NCI-H526 treated with DMSO at 0.1 percent for 48 hours (cell line): ENCODE measurements around the gene DISC1.
"Not testable (repeated sequence)": the region's sequence is repeated elsewhere in the genome, so short reads cannot be mapped to it uniquely, and the experiment has no call there.

ENCODE experiments used
- DNase-seq: peaks from one replicate; lab custom pipeline; 2025; lab: John Stamatoyannopoulos, UW

DISC1 gene

DNA sequence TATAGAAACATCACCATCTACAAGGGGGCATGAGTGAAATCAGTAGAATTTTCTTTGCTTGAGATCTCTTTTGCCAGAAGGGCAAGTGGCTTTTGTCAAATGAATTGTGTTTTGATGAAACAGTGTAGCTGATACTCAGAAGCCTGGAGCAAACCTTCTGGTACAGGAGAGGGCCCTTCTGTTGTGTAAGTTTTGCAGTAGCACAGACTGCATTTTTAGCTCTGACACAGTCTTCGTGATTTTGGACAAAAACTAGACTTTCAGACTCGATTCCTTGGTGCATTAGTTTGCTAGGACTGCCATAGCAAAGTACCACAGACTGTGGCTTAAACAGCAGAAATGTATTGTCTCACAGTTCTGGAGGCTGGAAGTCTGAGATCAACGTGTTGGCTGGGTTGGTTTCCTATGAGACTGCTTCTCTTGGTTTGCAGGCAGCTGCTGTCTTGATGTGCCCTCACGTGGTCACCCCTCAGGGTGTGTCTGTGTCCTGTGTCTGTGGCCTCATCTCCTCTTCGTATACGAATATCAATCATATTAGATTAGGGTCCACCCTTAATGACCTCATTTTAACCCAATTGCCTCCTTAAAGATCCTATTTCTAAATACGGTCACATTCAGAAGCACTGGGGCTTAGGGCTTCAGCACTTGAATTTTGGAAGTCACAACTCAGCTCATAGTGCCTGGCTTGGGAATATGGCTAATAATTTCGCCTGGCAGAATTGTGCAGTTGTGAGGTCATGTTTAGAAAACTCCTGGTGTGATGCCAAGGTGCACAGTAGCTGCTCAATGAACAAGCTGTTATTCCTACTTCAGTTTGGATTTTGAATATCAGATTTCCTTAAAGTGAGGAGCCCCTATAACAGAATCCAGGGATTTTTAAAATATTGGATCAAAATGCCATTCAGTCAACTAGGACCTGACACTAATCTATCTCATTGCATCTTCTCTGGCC, 21.2 kb upstream of the DISC1 start:
- no peak for DNase-seq

DNA sequence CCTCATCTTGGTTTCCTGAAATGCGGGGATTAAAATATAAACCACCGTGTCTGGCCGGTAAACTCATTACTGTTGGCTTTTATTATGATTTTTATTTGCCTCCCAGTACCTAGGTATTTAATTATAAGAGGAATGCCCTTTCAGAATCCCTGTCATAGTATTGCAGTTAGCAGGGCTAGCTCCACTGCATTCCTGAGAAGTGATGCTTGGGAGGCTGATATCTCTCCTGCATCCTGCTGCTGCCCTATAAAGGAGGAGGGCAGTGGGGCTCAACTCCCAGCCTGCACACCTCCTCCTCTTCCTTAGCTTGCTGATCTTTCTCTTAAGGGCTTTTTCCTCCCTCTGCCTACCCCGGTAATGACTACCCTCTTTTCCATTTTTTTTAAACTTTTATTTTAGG, 19.9 kb upstream of the DISC1 start:
- DNase-seq: no peak

DNA sequence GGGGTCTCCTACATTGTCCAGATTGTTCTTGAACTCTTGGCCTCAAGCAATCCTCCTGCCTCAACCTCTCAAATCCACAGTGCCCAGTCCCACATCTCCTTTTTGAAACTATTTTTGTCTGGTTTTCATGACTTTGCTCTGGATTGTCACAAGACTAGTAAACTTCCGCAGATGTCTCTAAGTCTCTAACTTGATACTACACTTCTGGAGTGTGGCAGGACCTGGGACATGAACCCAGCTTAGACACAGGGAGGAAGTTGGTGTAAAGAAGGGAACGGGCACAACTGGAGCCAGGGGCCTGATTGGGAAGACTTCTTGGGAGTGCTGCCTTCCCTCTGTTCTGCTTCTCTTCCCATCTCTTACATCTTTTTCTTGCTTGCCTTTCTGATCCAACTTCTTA, 16.2 kb upstream of the DISC1 start:
- no peak for DNase-seq

DNA sequence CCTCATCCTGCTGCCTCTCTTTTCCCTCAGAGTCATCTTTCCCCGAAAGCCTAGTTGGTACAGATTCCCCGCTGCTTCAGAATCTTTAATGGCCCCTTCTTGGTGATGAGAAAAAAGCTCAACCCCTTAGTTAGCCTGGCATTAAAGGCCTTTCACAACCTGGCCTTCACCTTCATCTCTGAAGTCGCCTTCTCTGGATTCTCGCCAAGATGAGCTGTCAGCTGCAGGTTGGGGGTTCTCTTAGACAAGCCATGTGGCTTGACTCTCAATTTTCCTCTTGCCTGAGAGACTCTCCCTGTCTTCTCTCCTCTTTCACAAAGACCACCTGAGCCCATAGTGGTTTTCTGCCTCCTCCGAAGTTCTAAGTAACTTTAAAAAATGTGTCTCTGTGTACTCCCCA, 15.5 kb upstream of the DISC1 start:
- DNase-seq: no peak

DNA sequence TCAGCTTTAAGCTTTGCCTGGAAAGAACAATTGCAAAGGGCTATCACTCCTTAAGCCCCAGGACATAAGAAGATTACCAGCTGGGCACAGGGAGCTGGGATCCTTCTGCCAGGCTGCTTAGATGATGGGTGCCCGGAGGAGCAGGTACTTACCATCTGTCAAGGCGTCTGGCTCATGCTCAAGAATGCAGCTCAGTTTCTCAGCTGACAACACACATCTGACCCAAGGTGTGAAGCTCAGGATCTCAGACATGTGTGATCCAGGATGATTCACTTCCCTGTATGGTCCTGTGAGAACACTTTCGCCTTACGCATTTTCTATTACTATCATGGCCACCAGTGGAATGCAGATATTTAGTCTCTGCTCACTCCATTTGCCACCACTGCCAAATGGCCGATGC, 14.7 kb upstream of the DISC1 start:
- no peak for DNase-seq

DNA sequence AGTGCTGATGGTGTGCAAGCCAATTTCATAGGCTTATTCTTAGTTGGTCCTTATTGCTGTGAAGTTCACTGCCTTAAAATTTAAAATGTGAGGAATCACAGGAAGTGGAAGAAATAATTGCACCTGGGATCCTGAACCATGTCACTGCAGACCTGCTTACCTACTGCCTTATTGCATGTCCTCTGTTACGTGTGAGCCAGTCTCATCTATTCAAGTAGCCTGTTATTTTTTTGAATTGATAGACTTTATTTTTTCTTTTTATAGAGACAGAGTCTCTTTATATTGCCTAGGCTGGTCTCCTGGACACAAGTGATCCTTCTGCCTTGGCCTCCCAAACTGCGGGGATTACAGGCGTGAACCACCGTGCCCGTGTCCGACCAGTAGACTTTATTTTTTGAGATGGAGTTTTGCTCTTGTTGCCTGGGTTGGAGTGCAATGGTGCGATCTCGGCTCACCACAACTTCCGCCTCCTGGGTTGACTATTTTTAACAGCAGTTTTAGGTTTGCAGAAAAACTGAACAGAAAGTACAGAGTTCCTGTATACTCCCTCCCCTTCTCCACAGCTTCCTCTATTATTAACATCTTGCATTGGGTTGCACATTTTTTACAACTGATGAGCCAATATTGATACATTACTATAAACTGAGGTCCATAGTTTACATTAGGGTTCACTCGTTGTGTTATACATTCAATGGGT, 14.0 kb upstream of the DISC1 start:
- no peak for DNase-seq

DNA sequence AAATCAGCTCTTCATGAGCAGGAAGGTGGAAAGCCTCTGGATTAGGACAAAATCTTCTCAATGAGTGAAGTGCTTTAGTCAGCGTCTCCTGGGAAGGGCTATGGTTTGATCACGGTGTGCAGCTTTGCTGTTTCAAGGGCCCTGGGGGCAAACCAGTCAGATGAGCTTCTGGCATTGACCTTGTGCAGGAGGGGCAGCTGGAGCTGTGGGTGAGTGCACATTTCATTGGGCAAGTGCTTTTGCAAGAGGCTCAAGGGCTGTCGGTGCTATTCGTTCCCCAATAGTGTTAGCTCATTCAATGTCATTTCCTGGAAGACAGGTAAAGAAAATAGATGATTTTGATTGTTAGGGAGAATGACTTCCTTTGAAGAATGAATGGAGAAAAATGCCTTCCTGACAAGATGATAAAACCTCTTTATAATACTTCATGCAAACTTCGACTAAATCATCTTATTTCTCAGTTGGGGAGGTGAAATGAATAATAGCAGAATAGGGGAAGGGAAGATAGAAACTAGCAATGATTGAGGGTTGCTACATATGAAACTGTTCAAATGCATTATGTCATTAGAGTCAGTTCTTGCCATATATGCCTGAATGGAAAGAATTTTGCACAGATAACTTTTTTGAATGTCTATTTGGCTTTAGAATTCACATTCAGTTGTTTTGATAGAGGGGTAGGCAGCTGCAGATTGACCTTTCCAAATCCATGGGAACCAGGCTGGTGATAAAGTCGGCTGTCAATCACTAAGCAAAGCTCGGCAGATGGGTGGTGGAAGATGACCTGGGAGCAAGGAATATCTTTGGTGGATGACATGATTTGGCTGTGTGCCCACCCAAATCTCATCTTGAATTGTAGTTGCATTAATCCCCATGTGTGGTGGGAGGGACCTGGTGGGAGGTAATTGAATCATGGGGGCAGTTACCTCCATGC, 12.9 kb upstream of the DISC1 start:
- DNase-seq: no peak

DNA sequence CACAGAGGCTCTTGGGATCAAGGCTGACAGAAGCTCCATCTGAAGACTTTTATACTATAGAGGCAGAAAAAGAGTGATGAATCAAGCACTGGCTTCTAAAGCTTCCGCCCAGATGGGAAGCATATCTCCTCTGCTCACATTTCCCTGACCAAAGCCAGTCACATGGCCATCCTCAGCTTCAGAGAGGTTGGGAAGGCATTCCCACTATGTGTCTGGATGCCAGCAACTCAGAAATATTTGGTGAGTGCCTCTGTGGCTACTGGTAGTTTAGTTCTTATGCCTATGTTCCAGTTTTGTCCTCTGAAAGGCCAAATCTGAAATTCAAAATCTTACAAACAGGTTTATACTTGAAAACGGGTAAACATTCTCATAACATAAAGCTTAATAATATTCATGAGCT, 9.9 kb upstream of the DISC1 start:
- no peak for DNase-seq

DNA sequence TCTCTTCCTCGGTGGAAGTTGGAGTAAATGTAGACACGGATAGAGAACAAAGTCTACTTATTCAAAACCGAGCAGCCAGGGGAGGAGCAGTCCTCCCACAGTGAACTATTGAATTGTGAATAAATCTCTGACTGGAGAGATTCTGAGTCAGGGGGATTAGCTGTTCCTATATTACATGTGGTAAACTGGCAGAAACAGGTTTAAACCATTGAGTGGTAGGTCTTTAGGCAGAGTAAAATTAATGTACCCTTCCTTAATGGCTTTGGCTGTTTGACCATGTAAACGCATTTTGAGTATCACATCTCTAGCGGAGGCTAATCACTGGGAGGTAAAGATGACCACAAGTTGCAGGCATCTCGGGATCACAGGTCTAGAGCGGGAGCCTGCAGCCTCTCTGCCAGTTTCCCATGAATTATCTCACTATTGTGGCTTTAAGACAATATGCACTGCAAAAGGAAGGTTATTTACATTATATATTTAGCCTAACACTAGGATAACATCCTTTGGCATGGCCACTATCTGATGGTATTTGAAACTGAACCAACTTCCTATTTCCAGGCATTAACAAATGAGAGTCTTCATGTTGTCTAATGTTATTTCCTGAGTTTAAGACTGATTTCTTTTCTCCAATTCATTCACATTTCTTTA, 7.9 kb upstream of the DISC1 start:
- DNase-seq: no peak

DNA sequence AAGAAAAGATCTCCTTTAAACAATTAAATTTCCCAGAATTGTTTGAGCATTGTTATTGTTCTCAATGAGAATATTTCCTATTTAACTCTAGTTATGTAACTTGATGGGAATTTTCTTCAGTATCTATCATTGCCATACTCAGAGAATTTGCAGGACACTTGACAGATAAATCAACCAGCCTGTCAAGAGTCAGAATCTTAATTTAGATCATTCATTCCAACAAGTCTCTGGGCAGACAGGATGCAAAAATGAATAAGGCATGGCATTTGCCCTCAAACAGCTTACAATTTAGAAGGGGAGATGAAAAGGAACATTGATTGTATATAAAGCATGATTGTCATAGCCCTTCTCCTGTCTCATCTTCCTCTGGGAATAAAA, 7.3 kb upstream of the DISC1 start:
- DNase-seq: no peak

DNA sequence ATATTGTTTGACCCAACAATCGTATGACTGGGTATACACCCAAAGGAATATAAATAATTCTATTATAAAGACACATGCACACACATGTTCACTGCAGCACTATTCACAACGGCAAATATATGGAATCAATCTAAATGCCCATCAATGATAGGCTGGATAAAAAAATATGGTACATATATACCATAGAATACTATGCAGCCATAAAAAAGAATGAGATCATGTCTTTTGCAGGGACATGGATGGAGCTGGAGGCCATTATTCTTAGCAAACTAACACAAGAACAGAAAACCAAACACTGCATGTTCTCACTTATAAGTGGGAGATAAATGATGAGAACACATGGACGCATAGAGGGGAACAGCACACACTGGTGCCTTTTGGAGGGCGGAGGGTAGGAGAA, 1.5 kb upstream of the DISC1 start:
- not testable (repeated sequence) for DNase-seq

DNA sequence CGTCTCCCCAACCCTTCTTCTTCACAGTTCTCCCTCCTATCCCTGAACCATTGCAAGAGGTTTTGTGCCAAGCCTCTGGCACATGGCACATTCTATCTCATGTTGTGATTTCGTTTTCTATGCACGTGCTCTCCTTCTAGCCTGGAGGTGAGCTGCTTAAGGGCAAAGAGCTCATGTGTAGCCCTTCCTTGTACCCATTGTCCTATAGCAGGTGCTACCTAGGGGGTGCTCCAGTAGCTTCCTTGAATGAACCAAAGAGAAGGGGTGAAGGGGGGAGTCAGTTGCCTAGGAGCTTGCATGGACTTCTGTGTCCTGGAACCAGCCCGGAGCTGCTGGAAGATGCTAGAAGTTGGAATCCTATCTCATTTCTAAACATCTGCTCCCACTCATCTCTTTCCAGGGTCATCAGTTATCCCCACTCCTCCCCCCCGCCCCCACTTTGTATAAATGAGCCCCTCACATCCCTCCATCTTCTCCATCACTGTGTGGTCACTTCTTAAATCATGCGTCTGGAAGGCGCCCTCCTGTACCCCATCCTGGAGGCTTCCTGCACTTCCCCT, 535 bp upstream of the DISC1 start:
- DNase-seq: no peak

DNA sequence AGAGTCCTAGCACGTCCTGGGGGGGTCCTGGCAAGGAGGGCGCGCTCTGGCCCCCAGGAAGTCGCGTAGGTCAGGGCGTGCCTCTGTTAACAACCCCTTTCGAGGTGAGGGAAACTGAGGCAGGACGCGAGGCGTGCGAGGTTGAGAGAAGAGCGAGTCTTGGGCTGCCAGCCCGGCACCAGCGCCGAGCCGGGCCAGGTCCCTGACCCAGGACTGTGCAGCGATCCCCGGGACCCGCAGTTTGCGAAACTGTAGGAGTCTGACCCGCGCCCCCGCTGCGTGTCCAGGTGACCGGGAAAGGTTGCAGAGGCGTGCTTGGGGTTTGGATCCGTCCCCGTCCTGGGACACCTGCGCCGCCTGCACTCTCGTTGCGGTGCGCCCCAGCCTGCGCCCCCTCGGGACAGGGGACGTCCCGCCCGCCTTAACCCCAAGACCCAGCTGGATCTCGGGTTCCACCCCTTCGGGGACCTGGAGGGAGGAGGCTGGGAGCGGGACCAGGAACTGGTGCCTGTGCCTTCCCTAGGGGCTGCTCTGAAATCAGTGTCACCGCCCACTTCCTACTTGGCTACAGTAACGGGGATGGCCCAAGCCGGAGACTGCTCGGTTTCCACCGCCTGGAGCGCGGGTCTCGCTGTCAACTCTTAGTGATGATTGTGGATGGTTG, 493 bp downstream of the DISC1 start:
- no peak for DNase-seq

DNA sequence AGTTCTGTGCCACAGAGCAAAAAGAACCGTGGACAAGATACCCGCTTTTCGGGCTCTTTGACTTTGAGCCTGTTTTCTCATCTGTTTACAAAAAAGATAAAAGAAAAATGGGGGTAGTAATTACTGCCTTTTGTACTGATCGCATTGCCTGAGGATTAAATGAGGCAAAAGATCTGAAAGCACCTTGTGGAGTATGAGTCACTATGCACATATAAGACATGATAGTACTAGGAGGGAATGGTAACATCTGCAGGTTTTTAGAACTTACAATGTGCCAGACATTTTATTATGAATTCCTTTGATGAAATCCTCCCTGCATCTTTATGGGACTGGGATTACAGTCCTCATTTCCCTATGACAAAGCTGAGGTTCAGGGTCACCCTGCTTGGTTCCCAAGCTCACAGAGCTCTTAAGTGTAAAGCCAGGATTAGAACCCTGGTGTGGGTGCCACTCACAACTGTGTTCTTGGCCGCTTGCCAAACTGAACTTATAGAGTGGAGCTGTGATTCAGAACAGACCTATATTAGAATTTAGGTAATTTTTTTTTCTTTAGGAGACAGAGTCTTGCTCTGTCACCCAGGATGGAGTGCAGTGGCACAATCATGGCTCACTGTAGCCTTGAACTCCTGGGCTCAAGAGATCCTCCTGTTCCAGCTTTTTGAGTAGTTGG, 1.8 kb downstream of the DISC1 start:
- DNase-seq: no peak

DNA sequence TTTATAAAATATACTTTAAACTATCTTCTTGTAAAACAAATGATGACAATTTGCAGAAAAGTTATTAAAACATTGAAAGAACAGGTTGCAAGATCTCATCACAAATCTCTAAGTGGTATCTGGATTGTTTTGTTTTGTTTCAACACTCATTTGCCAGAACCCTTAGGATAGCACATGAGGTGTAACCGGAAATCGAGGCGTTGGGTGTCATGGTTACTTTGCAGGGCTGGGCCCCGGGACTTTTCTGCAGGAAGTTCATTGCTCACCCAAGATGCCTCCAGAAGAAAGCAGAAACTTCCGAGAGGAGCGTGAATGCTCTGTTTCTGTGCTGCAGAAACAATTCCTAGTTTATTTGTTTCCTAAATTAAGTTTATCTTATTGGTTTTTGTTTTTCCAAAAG, 2.5 kb downstream of the DISC1 start:
- DNase-seq: no peak

DNA sequence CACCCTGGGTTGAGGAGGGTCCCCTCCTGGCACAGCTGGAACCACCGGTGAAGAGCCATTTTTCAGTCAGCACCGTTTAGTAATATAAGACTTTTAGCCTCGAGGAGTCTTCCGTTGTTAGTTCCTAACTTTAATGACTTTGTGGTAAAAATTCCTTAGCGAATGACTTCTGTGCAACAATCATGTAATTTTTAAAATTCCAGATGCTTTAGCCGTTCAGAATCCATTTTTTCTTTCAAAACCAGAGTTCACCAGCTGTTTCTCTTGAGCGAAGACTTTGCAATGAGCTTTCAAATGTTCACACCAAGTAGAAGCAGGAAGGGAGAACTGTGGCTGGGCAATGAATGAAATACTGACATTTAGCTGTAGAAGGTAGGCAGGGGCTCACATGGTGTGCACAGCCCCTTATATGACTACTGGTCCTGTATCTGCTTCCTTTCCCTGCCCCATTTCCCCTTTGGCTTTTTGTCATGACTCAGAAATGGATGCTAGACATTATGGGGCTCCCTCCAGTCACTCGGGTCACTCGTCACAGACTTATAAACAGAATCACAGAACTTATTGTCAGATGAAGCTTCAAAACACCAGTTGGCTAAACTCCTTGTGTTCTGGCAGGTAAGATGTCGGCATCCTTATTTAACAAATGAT, 4.1 kb downstream of the DISC1 start:
- no peak for DNase-seq

DNA sequence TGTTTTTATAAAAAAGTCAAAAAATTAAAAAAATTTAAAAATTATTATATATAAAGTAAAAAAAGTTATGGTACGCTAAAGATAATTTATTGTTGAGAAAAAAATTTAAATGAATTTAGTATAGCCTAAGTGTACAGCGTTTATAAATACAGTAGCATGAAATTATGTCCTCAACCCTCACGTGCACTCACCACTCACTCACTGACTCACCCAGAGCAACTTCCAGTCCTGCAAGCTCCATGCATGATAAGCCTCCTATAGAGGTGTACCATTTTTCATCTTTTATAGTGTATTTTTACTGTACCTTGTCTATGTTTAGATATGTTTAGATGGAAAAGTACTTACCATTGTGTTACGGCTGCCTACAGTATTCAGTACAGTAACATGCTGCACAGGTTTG, 5.1 kb downstream of the DISC1 start:
- no peak for DNase-seq

DNA sequence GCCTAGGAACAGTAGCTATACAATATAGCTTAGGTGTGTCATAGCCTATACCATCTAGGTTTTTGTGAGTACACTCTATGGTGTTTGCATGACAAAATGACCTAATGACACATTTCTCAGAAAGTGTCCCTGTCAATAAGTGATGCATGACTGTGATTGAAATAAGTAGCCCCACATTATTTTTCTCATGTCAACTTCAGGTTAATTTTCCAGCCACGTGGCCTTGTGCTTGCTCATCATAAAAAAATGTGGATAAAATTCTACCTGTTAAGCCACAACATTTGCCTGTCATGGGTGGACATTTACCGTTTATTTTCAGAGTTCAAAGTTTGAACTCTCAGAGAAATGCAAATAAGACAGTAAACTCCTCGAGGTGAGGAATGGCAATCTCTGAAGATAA, 5.5 kb downstream of the DISC1 start:
- no peak for DNase-seq

DNA sequence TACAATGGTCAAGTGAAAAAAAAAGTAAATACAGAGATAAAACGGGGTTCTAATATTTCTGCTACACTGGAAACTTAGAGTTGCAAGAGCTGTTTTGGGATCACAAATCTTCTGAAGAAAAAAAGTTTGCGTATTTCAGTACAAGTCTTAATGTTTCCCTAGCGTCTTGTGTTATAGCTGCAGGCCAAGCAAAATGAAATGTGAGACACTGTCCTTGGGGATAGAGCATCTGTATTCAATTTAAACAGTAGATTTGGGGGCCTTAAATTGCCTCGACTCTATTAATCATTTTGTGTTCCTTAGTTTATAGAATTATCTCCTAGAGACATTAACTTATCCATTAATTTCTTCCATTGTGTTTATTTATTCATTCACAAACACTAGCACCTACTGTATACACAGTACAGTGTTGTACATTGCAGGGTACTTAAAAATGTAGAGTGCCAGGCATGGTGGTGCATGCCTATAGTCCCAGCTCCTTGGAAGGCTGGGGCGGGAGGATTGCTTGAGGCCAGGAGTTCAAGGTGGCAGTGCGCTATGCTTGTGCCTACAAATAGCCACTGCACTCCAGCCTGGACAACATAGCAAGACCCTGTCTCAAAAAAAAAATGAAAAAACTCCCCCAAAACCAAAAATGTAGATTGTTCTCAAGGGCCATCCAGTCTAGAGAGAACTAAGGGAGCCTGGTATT, 7.9 kb downstream of the DISC1 start:
- no peak for DNase-seq
